PC-9 (cell line): Measurements from ENCODE around the gene DNMT3B. TPM values are rescaled to one million over a fixed set of nuclear protein-coding genes. Genes with fewer than 3 reads are reported as not detected.

Source experiments
- BruUV-seq: library from RNA; stranded (reverse); fragments of 400-500 nt; replicated peaks from 2 replicates; lab custom pipeline; 2021; lab: Mats Ljungman, UMichigan
- CTCF ChIA-PET: fragments of 300-600 bp; sonication (Branson Sonifier 250); formaldehyde crosslinking; loops from one replicate; lab custom pipeline; 2022; ENCODE audit warnings: antibody characterized with exemption; lab: Charles Lee
- POLR2A ChIA-PET: fragments of 300-600 bp; sonication (Branson Sonifier 250); formaldehyde crosslinking; loops from one replicate; lab custom pipeline; 2022; ENCODE audit warnings: antibody characterized with exemption; ENCODE audit not compliant: unreplicated experiment; lab: Charles Lee
- DNase-seq, 2 experiments: peaks; one replicate each; pipeline versions ENCODE4 v3.0.0 to v3.0.0-alpha.2; 2015 to 2022; ENCODE audit warnings: mixed read lengths in 1 of 2
- H2AFZ ChIP-seq: fragments of 200-600 bp; sonication (generic); 2 replicates; pipeline ENCODE4 v1.8.1; 2017; ENCODE audit warnings: antibody characterized with exemption
- H3F3A ChIP-seq: fragments of 200-600 bp; sonication (generic); 2 replicates; pipeline ENCODE4 v1.8.1; 2017; ENCODE audit warnings: antibody characterized with exemption, mild to moderate bottlenecking, low read depth; ENCODE audit not compliant: insufficient read depth
- H3K27ac ChIP-seq: fragments of 200-600 bp; sonication (generic); 2 replicates; pipeline ENCODE4 v1.6.1; 2016; ENCODE audit warnings: mixed run types
- H3K27me3 ChIP-seq: fragments of 200-600 bp; sonication (generic); 2 replicates; pipeline ENCODE4 v1.6.1; 2016; ENCODE audit warnings: low read depth, mixed run types; ENCODE audit not compliant: insufficient read depth
- H3K36me3 ChIP-seq: fragments of 200-600 bp; sonication (generic); 2 replicates; pipeline ENCODE4 v1.6.1; 2016; ENCODE audit warnings: low read depth, mixed run types
- H3K4me1 ChIP-seq: fragments of 200-600 bp; sonication (generic); replicated peaks from 2 replicates; pipeline ENCODE4 v1.6.1; 2016; ENCODE audit warnings: mixed run types; ENCODE audit not compliant: insufficient read depth
- H3K4me2 ChIP-seq: fragments of 200-600 bp; sonication (generic); 2 replicates; pipeline ENCODE4 v1.6.1; 2017; ENCODE audit warnings: mixed run types
- H3K4me3 ChIP-seq: fragments of 200-600 bp; sonication (generic); 2 replicates; pipeline ENCODE4 v1.6.1; 2016; ENCODE audit warnings: mixed run types
- H3K79me2 ChIP-seq: fragments of 200-600 bp; sonication (generic); 2 replicates; pipeline ENCODE4 v1.6.1; 2017; ENCODE audit warnings: low read depth, mixed run types
- H3K9me2 ChIP-seq: fragments of 200-600 bp; sonication (generic); 2 replicates; pipeline ENCODE4 v1.8.1; 2017; ENCODE audit warnings: mild to moderate bottlenecking; ENCODE audit not compliant: insufficient read depth
- H3K9me3 ChIP-seq: fragments of 200-600 bp; sonication (generic); 2 replicates; pipeline ENCODE4 v1.8.1; 2016; ENCODE audit warnings: low read depth; ENCODE audit not compliant: insufficient read depth
- H4K20me1 ChIP-seq: fragments of 200-600 bp; sonication (generic); 2 replicates; pipeline ENCODE4 v1.8.1; 2017; ENCODE audit not compliant: insufficient read depth
- EZH2 ChIP-seq: fragments of 200-600 bp; sonication (generic); IDR thresholded peaks from 2 replicates; pipeline ENCODE4 v1.8.0; 2017; ENCODE audit warnings: antibody characterized with exemption, low read depth
- intact Hi-C: fragments of 100-400 bp; cut with micrococcal nuclease; formaldehyde crosslinking; loops from one replicate; pipeline ENCODE4 v1.10.0; 2022; ENCODE audit not compliant: unreplicated experiment
- total RNA-seq: library from RNA; stranded (reverse); gene quantifications from 2 replicates; pipeline ENCODE4 v1.2.3, GENCODE V29; 2021
- TF ChIP-seq, protein P1 (sequence below): fragments of 200-600 bp; sonication (generic); conservative IDR thresholded peaks from 2 replicates; pipeline ENCODE4 v1.6.1; 2017; ENCODE audit warnings: mixed run types, antibody characterized with exemption, mild to moderate bottlenecking, moderate library complexity

DNMT3B gene
- total RNA-seq, 1 experiment from 2014 or later, result 8.0 TPM

DNA sequence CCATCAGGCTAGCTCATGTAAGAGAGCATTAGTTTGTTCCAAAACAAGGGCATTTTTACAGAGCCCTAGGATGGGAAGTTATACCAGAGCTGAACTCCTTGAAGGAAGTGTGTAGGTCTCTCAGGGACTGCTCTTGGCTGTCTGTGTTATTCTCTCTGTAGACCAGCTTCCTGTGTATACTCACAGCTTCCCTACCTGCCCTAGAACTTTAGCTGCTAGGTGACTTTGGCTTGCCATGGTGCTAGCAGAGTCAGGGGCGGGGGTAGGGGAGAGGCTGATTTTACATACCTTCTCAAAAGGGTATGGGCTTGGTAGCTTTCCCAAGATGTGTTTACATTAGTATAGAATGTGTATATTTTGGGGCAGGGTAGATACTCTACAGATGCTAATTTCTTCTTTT is 75.0 kb downstream of the DNMT3B start:
- H3K27ac ChIP-seq, result no peak overlapping the region
- DNase-seq, result no peak
- H3K27me3 ChIP-seq, result no peaks in the 10 kb centered on the region
- H3F3A ChIP-seq, result no peaks in the 10 kb centered on the region
- no peak overlapping the region for H2AFZ ChIP-seq
- intact Hi-C loops, result no loop called here
- no peak overlapping the region for H3K4me2 ChIP-seq
- H3K9me3 ChIP-seq, result no peaks in the 10 kb centered on the region
- no peaks in the 10 kb centered on the region for H3K4me1 ChIP-seq
- no TSS peak for BruUV-seq
- peaks cover 23% of the 10 kb centered on the region for H3K36me3 ChIP-seq
- TF ChIP-seq, protein P1, sequence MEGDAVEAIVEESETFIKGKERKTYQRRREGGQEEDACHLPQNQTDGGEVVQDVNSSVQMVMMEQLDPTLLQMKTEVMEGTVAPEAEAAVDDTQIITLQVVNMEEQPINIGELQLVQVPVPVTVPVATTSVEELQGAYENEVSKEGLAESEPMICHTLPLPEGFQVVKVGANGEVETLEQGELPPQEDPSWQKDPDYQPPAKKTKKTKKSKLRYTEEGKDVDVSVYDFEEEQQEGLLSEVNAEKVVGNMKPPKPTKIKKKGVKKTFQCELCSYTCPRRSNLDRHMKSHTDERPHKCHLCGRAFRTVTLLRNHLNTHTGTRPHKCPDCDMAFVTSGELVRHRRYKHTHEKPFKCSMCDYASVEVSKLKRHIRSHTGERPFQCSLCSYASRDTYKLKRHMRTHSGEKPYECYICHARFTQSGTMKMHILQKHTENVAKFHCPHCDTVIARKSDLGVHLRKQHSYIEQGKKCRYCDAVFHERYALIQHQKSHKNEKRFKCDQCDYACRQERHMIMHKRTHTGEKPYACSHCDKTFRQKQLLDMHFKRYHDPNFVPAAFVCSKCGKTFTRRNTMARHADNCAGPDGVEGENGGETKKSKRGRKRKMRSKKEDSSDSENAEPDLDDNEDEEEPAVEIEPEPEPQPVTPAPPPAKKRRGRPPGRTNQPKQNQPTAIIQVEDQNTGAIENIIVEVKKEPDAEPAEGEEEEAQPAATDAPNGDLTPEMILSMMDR, result no peak
- TF ChIP-seq EZH2, result no peak
- CTCF ChIA-PET, result no interaction called here
- H4K20me1 ChIP-seq, result peaks cover 42% of the 10 kb centered on the region
- H3K4me3 ChIP-seq, result no peak overlapping the region
- peaks cover 9% of the 10 kb centered on the region; the same call in 1 of the 2 replicates for H3K79me2 ChIP-seq
- POLR2A ChIA-PET, result no interaction called here
- H3K9me2 ChIP-seq, result no peaks in the 10 kb centered on the region

- no TSS peak for BruUV-seq
- ChIA-PET POLR2A (no interaction called here), CTCF (no interaction called here)
- no peaks in the 10 kb centered on the region for H3K27me3 ChIP-seq
- H3K79me2 ChIP-seq, result peaks cover 8% of the 10 kb centered on the region; the same call in 1 of the 2 replicates
- H2AFZ ChIP-seq, result no peak overlapping the region
- H3K4me1 ChIP-seq, result no peaks in the 10 kb centered on the region
- H3K4me3 ChIP-seq, result no peak overlapping the region
- peaks cover 27% of the 10 kb centered on the region for H3K36me3 ChIP-seq
- H3K4me2 ChIP-seq, result no peak overlapping the region
- no peaks in the 10 kb centered on the region for H3K9me2 ChIP-seq
- intact Hi-C loops, result no loop called here
- DNase-seq, result no peak
- no peak overlapping the region for H3K27ac ChIP-seq
- no peaks in the 10 kb centered on the region for H3F3A ChIP-seq
- no peaks in the 10 kb centered on the region for H3K9me3 ChIP-seq
- peaks cover 52% of the 10 kb centered on the region for H4K20me1 ChIP-seq
- TF ChIP-seq, protein P1, result no peak
- TF ChIP-seq EZH2, result no peak
These were observed 77.2 kb downstream of the DNMT3B start for GRCh38 chr20:32839227-32839981.

GRCh38 chr20:32839982-32840285 is 77.7 kb downstream of the DNMT3B start:
- TF ChIP-seq, protein P1, result no peak
- TF ChIP-seq EZH2, result no peak
- Histone ChIP-seq H3K36me3 (peaks cover 27% of the 10 kb centered on the region), H3K27me3 (no peaks in the 10 kb centered on the region), H3K79me2 (peaks cover 5% of the 10 kb centered on the region), H4K20me1 (peaks cover 57% of the 10 kb centered on the region), H3K27ac (no peak overlapping the region), H3F3A (no peaks in the 10 kb centered on the region), H2AFZ (no peak overlapping the region), H3K9me3 (no peaks in the 10 kb centered on the region), H3K4me2 (no peak overlapping the region), H3K4me3 (no peak overlapping the region), H3K4me1 (no peaks in the 10 kb centered on the region), H3K9me2 (no peaks in the 10 kb centered on the region)
- ChIA-PET POLR2A (no interaction called here), CTCF (no interaction called here)
- no TSS peak for BruUV-seq
- DNase-seq, result no peak
- intact Hi-C loops, result no loop called here
